OCI-M2 (cell line): Measurements from ENCODE around the gene SAMD4A.

ENCODE experiments used
- DNase-seq: peaks from one replicate; lab custom pipeline; 2025; ENCODE audit not compliant: unreplicated experiment; lab: John Stamatoyannopoulos, UW

SAMD4A gene

GRCh38 chr14:54754116-54754622 is 187.2 kb downstream of the SAMD4A start:
- DNase-seq, result no peak

- DNase-seq, result peak; percentile 52
Measured at GRCh38 chr14:54754623-54755386, 187.9 kb downstream of the SAMD4A start.

- no peak for DNase-seq
Measured at GRCh38 chr14:54756656-54757392, 189.9 kb downstream of the SAMD4A start.

GRCh38 chr14:54758041-54758440 is 191.1 kb downstream of the SAMD4A start:
- DNase-seq, result no peak

- DNase-seq, result no peak
Measured at GRCh38 chr14:54759982-54760585, 193.2 kb downstream of the SAMD4A start.

- DNase-seq, result no peak
Measured at GRCh38 chr14:54760866-54761575, 194.1 kb downstream of the SAMD4A start.

- no peak for DNase-seq
Measured at GRCh38 chr14:54761835-54762234, 194.9 kb downstream of the SAMD4A start.

- DNase-seq, result no peak
Measured at GRCh38 chr14:54762296-54762695, 195.4 kb downstream of the SAMD4A start.

- no peak for DNase-seq
Measured at GRCh38 chr14:54763761-54764160, 196.8 kb downstream of the SAMD4A start.

GRCh38 chr14:54766276-54767138 is 199.6 kb downstream of the SAMD4A start:
- DNase-seq, result no peak

GRCh38 chr14:54767139-54767431 is 200.2 kb downstream of the SAMD4A start:
- DNase-seq, result no peak

GRCh38 chr14:54767450-54767849 is 200.5 kb downstream of the SAMD4A start:
- no peak for DNase-seq

GRCh38 chr14:54768501-54769129 is 201.7 kb downstream of the SAMD4A start:
- no peak for DNase-seq

GRCh38 chr14:54769951-54770863 is 203.3 kb downstream of the SAMD4A start:
- no peak for DNase-seq

GRCh38 chr14:54771411-54772027 is 204.6 kb downstream of the SAMD4A start:
- DNase-seq, result no peak

- no peak for DNase-seq
Measured at GRCh38 chr14:54772451-54772881, 205.5 kb downstream of the SAMD4A start.

GRCh38 chr14:54773171-54774006 is 206.5 kb downstream of the SAMD4A start:
- DNase-seq, result peak; percentile 70

- no peak for DNase-seq
Measured at GRCh38 chr14:54774824-54775223, 207.9 kb downstream of the SAMD4A start.
